Stimulated activated CD8-positive, alpha-beta memory T cell treated with anti-CD3 and anti-CD28 coated beads, Interleukin-2, amount 100 ng/mL, for 1 hour (primary cell): ENCODE data around the gene KEAP1.
A peak's percentile ranks its signal among the peaks of the same experiment; 100 is the strongest.

Experiments used
- DNase-seq, 2 donors: peaks; one replicate each; pipeline ENCODE4 v3.0.0-alpha.2; 2020; ENCODE audit warnings: low read depth in 2 of 2

KEAP1 gene

DNA sequence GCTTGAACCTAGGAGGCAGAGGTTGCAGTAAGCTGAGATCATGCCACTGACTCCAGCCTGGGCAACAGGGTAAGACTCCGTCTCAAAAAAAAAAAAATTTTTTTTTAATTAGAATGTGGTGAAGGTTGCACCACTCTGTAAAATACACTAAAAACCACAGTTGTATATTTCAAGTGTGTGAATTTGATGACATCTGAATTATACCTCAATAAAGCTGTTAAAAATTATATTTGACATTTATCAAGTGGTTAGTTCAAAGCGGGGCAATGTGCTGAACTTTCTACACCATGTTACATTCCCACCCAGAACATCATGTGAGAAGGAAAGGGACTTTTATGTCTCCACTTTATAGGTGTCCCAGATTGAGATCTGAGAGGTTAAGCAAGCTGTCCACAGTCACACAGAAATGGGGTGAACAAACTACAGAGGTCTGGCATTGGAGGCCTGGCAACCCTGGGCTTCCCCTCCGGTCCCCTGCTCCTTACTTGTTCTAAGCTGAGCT, 20.0 kb upstream of the KEAP1 start:
- DNase-seq = no peak

- no peak for DNase-seq
Observed at GRCh38 chr19:10521461-10522171, 18.5 kb upstream of the KEAP1 start.

DNA sequence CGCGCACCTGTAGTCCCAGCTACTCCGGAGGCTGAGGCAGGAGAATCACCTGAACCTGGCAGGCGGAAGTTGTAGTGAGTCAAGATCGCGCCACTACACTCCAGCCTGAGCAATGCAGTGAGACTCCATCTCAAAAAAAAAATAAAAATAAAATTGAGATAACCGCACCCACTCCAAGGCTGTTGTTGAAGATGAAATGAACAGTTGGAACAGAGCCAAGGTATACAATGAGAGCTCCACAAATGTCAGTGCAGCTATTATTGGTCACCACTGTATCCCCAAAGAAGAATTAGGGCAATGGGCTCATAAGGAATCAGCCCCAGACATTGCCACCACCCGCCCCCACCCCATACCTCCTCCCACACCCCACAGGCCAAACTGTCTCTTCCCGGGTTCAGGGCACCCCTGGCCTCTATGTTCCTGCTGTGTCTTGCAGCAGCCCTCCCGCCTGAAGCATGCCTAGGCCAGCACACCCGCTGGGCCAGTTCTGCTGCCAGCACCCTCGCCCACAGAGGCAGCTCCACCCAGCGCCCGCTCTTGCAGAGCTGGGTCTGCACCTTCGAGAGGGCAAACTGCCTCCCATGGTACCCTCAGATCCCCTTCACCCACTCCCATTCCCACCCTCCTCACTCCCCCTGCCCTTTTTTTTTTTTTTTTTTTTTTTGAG, 17.6 kb upstream of the KEAP1 start:
- DNase-seq = no peak

DNA sequence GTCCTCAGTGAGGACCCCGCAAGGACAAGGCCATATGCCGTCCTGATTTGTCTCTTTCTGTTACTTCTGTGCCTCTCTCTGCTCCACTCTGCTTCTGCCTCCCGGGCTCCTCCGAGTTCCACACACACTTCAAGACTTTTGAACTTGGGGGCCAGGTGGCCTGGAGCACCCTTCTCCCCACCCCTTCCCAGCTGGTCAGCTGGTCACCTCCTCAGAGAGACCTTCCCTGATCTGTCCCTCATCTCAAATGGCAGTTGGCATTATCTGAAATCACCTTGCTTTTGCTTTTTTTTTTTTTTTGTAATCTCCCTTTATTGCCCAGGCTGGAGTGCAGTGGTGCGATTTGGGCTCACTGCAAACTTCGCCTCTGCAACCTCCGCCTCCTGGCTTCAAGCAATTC, 16.3 kb upstream of the KEAP1 start:
- no peak for DNase-seq

- no peak for DNase-seq
Observed at GRCh38 chr19:10518444-10519361, 15.5 kb upstream of the KEAP1 start.

DNA sequence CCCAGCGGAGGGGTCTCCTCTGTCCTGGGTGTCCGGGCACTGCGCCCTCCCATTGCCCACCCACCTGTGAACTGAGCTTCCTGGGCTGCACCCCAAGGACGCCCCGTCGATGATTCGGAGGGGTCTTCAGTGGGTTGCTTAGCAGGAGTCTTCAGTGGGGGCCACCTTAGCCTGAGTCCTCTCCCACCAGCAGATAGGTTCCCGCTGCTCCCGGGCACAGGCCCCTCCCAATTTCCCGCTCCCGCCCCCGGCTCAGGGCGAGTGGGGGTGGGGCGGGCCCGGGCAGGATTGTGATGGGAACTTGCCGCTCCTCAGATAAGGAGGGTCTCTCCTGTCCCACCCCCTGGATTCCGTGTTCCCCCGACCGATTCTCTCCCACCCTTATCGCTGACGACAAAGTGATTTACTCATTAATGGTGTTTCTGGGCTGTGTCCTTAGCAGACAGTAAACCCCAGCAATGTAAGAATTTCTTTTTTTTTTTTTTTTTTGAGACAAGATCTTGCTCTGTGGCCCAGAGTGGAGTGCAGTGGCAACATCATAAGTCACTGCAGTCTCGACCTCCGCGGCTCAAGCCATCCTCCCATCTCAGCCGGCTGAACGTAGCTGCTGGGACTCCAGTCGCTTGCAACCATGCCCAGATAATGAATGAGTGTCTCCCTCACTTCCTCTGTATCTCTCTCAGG, 14.7 kb upstream of the KEAP1 start:
- no peak for DNase-seq

DNA sequence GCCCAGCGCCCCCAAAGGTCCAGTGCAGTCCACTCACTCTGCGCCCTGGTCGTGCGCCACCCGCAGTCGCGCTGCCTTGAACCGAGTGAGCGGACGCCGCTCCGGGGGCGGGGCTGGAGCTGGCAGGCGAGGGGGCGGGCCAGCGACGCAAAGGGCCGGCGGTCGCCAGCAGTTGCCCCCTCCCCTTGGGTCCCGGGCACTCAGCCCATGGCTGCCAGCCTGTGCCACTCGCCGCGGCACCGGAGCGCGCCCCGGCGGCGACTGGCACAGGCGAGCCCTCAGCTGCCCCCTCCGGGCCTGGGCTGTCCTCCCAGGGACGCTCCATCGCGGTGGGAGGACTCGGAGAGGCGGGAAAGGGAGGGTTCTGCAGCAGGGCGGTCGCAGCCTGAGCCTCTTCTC, 14.2 kb upstream of the KEAP1 start, which contains the start of gene S1PR5:
Gene S1PR5 (minus strand): TSS at position 87 of the 399 bp plus-strand sequence. CDS start 2,436 bp downstream, outside the sequence.
- DNase-seq = no peak

GRCh38 chr19:10516671-10517286, 13.6 kb upstream of the KEAP1 start:
- no peak for DNase-seq

- no peak for DNase-seq
Observed at GRCh38 chr19:10516064-10516385, 12.9 kb upstream of the KEAP1 start.

DNA sequence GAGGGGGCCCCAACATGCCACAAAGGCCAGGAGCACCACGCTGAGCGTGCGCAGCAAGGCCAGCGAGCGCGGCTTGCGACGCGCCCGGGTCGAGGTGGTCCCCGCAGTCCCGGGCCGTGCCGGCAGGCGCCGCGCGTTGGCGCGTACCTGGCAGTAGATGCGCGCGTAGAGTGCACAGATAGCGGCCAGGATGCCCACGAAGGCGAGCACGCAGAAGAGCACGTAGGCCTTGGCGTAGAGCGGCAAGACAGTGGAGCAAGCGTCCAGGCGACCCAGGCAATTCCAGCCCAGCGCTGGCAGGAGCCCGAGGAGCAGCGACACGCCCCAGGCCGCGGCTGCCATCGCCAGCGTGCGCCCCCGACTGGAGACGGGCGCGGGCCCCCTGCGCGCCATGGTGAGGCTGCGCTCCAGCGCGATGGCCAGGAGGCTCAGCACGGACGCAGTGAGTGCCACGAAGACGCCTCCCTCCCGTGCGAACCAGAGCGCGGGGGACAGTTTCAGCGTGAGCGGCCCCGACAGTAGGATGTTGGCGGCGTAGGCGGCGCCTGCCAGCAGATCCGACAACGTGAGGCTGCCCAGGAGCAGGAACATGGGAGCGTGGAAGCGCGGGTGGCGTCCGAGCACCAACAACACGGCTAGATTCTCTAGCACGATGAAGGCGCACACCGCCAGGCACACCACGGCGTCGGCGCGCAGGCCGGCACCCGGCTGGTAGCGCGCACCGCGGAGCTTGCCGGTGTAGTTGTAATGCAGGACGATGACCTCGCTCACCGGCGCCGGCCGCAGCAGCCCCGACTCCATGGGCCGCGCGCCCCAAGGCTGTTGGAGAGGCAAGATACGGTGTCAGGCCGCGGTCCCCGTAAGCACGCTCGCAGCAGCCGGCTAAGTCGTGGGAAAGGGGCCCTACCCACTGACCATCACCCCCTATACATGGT, 11.3 kb upstream of the KEAP1 start:
- DNase-seq = no peak

GRCh38 chr19:10513223-10513622, 10.1 kb upstream of the KEAP1 start:
- no peak for DNase-seq

DNA sequence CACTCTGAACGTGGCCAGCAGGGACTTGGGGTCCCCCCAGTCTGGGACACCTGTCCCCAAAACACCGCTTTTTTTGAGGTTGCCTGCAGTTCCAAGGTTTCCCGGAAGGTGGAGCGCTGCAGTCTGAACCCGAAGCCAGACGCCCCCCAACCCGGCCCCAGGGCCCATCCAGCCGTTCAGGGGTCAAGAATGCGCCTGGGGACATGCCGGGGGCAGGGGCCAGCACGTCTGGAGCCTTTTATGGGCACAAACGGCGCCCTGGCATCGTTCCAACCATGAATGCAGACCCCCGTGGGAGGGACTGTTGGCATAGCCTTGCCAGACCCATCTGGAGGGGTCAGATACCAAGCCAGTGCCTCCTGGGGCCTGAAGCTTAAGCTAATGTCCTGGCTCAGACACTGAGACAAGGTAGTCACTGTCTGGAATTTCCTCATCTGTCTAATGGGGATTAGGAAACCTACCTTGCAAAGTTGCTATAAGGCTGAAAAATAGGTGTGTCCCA, 7.2 kb upstream of the KEAP1 start:
- DNase-seq = no peak

DNA sequence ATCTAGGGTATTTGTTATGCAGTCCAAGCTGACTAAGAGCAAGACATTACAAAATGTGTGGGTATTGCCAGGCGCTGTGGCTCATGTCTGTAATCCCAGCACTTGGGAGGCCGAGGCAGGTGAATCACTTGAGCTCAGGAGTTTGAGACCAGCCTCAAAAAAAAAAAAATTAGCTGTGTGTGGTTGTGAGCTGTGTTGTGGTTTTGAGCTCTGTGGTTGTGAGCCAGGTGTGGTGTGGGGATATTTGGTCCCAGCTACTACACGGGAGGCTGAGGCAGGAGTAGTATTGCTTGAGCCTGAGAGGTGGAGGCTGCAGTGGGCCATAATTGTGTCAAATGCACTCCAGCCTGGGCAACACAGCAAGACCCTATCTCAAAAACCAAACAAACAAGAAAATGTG, 5.6 kb upstream of the KEAP1 start:
- no peak for DNase-seq

- no peak for DNase-seq
Observed at GRCh38 chr19:10508036-10508435, 4.9 kb upstream of the KEAP1 start.

DNA sequence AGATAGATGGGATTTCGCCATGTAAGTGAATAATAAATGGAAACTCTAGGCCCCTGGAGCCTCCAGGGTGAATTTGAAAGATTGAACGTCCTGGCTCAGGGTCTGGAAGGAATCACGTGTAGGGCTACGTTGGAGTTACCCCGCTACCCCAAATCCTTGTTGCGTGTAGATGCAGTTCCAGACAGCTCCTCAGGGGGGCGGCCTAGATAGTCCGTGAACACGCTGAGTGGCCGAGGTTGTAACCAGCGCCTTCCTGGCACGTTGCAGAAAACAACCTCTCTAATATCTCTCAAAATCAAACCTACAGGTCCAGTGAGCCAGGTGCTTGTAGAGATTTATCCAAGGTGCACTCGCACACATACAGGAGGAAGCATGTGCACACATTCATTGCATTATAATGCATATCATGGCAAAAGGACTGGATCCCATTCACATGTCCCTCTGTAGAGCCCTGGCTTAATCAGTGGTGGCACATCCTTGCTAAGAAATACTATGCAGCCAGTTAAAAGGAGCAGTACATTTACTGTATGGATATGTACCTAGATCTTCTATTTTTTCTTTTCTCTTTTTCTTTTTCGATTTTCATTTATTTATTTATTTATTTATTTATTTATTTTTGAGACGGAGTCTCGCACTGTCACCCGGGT, 2.5 kb upstream of the KEAP1 start:
- DNase-seq = peak; percentile 62 to 69

DNA sequence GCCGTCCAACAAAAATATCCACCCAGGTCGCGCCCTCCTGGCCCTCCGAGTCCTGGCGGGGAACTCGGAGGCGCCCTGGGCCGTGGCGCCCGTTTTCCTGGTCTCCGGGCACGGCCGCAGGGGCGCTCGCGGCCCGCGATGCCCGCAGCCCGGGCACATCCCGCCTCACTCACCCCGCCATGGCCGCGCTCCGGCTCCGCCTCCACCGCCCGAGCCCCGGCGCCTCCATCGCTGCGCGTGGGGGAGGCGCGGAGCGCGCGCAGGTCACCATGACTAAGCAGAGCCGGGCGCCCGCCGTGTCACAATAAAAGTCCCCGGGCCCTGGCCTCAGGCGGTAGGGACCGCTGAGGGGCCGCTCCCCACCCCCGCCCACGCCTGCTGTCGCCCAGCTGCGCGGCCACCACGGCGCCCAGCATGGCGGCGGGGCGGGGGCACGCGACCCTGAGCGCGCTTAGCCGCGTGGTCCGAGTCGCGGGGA, 593 bp downstream of the KEAP1 start:
- DNase-seq = peak; percentile 78 to 81

DNA sequence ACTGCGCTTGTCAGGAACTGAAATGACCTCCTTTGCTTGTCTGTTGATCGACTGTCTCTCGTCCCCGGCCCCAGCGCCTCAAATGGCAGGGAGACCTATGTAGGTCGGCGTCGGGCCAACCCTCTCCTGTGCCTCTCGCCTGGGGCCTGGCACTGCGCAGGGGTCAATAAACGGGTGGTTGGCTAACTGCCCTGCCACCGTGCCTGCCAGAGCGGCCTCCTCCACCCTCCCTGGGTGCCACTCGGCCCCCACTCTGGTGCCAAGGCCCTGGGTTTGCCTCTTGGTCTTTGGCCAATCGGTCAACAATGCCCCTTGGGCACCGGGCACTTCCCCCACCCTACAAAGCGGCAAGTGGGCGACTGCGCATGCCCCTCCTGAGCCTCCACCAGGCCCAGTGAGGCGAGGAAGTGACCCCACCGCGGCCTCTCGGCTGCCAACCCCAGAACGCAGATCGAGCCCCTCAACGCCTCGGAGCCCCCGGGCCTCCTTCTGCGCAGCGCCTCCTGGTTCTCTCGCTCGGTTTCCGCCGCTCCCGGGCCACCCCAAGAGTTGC, 1.1 kb downstream of the KEAP1 start:
- no peak for DNase-seq

- no peak for DNase-seq
Observed at GRCh38 chr19:10500247-10500592, 2.9 kb downstream of the KEAP1 start.
